GM19467 (cell line): Measurements from ENCODE around the gene PRKCD.

Experiments
- ATAC-seq: cut with Tn5 transposase; IDR thresholded peaks from one replicate; pipeline ENCODE4 v1.9.1; 2021; ENCODE audit warnings: mild to moderate bottlenecking, moderate library complexity; ENCODE audit not compliant: unreplicated experiment

The PRKCD gene

GRCh38 chr3:53213276-53213675, 52.3 kb downstream of the PRKCD start:
- no peak for ATAC-seq

DNA sequence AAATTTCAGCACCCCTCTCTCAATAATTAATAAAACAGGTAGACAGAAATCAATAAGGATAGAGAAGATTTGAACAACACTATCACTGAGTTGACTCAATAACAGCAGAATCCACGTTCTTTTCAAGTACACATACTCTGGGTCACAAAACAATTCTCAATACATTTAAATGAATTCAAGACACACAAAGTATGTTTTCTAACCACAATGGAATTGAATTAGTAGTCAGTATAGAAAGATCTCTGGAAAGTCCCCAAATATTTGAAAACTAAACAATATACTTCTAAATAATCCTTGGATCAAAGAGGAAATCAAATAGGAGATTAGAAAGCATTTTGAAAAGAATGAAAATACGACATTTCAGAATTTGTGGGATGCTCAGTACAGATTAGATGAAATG, 54.8 kb downstream of the PRKCD start:
- ATAC-seq: no peak

- no peak for ATAC-seq
Observed at GRCh38 chr3:53216723-53217122, 55.7 kb downstream of the PRKCD start.

DNA sequence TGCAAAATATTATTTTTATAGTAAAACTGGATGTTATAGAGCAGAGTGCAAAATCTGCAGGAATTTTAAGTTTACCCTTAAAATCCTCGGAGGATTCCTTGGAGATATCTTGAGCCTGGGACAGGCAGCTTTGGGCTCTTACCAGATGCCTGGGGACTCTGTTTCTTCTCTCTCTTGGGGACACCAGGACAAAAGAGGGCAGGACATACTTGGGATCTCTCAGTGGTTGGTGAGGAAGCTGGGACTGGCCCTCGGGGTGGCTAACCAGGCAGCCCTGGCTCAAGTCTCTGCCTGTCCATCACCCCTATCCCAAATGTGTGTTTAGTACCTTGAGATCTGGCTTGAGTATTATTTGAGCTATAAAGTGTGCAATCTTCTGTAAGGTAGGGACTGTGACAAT, 56.2 kb downstream of the PRKCD start:
- no peak for ATAC-seq

- ATAC-seq: no peak
Observed at GRCh38 chr3:53218131-53218530, 57.1 kb downstream of the PRKCD start.

DNA sequence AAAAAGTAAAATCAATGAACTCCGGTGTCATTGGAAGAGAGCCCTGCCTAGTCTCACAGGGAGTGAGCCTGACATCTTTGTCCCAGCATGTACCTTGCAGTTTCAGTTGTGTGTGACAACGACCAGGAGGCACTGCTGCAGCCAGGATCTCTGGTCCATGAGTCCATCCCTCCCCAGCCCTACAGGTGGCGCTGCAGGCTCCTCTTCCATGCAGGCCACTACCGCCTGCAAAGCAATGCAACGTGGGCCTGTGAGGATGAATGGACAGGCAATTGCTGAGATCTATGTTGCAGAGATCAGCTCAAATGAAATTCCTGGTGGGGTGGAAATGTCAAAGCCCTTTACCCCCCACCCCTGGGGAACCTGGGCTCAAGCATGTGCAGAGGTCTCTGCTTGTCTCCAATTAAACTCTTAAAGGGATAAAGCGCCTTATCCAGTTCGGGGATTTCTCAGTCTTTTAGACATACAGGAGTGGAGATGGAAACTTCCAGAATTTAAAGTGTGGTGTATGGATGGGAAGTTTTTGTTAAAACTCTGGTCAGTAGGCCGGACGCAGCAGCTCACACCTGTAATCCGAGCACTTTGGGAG, 59.0 kb downstream of the PRKCD start:
- ATAC-seq: peak; percentile 76

GRCh38 chr3:53221345-53221744, 60.3 kb downstream of the PRKCD start:
- no peak for ATAC-seq

DNA sequence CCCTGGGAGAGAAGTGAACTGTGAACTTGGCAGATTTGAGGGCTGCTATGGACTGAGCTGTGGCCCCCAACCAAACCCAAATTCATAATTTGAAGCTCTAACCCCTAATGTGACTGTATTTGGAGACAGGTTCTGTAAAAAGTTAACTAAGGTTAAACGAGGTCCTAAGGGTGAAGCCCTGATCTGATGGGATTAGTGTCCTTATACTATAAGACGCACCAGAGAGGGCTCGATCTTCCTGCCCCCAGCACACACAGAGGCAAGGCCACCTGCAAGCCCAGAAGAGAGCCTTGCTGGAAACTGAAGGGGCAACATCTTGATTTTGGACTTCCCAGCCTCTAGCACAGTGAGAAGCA, 60.8 kb downstream of the PRKCD start:
- ATAC-seq: no peak

DNA sequence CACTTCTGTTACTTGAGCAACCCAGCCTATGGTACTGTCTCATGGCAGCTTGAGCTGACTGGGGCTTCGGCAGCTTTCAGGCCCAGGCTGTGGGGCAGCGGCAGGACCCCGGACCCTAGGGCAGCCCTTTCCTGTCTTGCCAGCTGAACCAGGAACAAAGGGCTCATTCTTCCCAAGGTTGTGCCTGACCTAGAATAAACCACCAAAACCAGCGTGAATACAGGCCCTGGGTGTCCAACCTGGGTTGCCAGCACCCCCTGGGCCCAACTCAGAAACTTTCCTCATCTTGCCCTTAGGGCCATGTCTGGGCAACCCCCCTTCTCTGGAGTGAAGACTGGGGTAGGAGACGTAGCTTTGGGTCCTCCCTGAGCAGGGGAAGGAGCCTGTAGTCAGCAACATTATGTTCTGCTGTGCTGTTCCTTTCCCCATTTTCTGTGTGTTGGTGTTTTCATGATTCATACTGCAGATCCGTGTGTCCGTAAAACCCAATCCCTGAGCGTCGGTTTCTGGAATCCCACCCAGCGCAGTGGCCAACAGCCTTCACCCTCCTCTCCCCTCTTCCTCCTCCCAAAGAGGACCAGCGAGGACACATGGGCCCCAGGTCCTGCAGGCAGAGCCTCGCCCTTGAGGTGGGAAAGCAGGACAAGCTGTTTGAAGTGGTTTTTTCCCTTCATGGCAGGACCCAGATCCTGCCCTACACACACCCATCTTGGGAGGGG, 61.3 kb downstream of the PRKCD start:
- no peak for ATAC-seq

- ATAC-seq: no peak
Observed at GRCh38 chr3:53223025-53223424, 62.0 kb downstream of the PRKCD start.

- ATAC-seq: no peak
Observed at GRCh38 chr3:53223541-53223966, 62.5 kb downstream of the PRKCD start.

- ATAC-seq: no peak
Observed at GRCh38 chr3:53224026-53224425, 63.0 kb downstream of the PRKCD start.

DNA sequence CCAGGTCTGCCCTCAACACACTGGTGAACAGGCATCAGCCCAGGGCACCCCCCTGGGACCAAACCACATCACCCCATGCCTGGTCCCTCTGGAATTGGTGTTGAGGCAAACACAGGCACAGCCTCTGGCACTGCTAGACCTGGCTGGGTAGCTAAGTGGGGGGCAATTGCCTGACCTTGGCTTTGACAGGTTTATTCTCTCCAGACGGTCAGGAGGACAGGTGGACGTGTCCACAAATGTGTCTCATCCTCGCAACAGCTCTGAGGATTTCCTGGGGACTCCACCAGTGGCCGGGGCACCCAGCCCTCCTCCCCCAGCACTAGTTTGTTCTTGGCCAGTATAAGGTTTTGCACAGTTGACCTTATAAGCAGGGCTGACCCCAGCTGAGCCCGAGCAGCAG, 63.5 kb downstream of the PRKCD start:
- no peak for ATAC-seq

GRCh38 chr3:53225181-53225580, 64.2 kb downstream of the PRKCD start:
- no peak for ATAC-seq

- no peak for ATAC-seq
Observed at GRCh38 chr3:53225651-53226050, 64.6 kb downstream of the PRKCD start.

DNA sequence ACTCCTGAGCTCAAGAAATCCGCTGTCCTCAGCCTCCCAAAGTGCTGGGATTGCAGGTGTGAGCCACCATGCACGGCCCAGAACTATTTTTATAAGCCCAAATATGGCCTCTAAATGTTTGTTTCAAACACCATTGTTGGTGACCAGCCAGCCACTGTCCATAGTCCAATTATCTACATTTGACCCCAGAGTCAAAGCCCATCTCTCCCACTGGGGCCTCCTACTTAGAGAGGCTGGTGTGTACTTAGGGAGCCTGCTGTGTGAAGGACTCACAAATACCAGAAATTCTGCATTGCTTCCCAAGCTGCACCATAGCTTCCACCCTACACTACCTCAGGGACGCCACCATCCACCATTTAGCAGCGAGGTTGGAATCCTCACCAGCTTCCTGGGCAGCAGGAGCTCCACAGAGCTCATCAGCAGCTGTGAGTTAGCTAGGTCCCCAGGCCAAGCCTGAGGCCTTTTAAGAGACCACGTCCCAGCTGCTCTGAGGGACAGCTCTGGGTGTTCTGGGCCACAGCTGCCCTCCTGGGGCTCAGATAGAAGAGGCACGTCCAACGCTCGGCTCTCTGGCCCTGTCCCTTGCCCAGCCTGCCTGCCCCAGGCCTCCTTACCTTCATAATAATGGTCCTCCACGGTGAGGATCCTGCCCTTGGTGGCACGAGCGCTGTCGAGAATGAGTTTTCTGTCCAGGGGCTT, 65.3 kb downstream of the PRKCD start:
- no peak for ATAC-seq

GRCh38 chr3:53226841-53227407, 65.9 kb downstream of the PRKCD start:
- no peak for ATAC-seq

DNA sequence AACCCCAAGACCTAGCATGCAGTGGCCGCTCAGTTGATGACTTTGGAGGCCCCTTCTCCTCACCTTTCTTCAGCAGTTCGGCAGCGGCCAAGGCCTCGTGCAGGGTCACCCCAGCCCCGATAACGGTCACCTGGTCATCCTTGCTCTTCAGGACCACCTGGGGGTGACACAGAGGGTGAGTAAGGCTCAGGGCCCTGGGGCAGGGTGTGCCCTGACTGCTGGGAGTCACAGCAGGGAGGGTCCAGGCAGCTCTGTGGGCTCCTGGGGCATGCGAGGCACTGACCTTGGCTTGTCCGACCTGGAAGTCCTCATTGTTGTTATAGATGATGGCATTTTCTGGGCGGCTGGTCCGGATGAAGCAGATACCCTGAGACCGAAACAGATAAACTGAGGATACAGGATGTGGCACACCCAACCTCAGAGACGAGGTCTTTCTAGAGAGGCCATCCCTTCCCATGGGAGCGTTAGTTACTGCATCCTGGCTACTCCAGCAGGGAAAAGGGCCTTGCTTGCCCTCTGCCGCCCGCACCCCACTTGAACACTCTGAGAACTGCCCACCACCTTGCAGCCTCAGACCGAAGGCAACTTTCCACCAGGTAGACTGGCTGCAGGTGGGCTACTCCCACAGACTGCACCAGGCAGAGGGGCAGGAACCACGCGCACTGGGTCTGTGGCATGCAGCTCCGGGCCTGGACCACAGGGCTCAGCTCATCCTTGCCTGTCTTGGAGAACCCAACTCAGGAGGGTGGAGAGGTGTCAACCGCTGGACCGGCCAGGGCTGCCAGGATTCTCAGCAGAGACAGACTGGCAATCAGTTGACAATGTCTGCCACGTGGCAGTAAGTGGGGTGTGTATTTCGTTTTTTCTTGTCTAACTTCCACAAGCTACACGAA, 67.2 kb downstream of the PRKCD start:
- no peak for ATAC-seq

GRCh38 chr3:53229171-53229570, 68.2 kb downstream of the PRKCD start:
- ATAC-seq: no peak

- ATAC-seq: no peak
Observed at GRCh38 chr3:53229606-53230005, 68.6 kb downstream of the PRKCD start.

GRCh38 chr3:53230041-53230621, 69.1 kb downstream of the PRKCD start:
- ATAC-seq: no peak
